Neural cell (in vitro differentiated cells): ENCODE data around the gene ASIC1.
A peak's percentile ranks its signal among the peaks of the same experiment; 100 is the strongest.

Source experiments
- EP300 ChIP-seq: fragments of 450-650 bp; conservative IDR thresholded peaks from 2 replicates; pipeline ENCODE4 v1.6.1; 2014; ENCODE audit warnings: antibody characterized with exemption, mild to moderate bottlenecking, moderate library complexity; ENCODE audit not compliant: poor library complexity, severe bottlenecking
- EZH2 ChIP-seq: fragments of 200-600, 300-800 bp; shearing (Covaris generic), sonication (generic); IDR thresholded peaks from 2 replicates; pipeline ENCODE4 v1.6.1; 2014; ENCODE audit warnings: antibody characterized with exemption, low read length, borderline replicate concordance, mild to moderate bottlenecking; ENCODE audit not compliant: insufficient read depth, poor library complexity, severe bottlenecking
- MXI1 ChIP-seq: fragments of 450-650 bp; conservative IDR thresholded peaks from 2 replicates; pipeline ENCODE4 v1.6.1; 2014; ENCODE audit warnings: antibody characterized with exemption, mild to moderate bottlenecking; ENCODE audit not compliant: poor library complexity, severe bottlenecking
- POLR2AphosphoS5 ChIP-seq: IDR thresholded peaks from 2 replicates; pipeline ENCODE4 v1.6.1; 2012
- RAD21 ChIP-seq: fragments of 450-650 bp; conservative IDR thresholded peaks from 2 replicates; pipeline ENCODE4 v1.6.1; 2014; ENCODE audit warnings: antibody characterized with exemption, mild to moderate bottlenecking, moderate library complexity
- REST ChIP-seq: IDR thresholded peaks from 2 replicates; pipeline ENCODE4 v1.6.1; 2012; ENCODE audit warnings: borderline replicate concordance
- SMC3 ChIP-seq: fragments of 450-650 bp; conservative IDR thresholded peaks from 2 replicates; pipeline ENCODE4 v1.6.1; 2014; ENCODE audit warnings: antibody characterized with exemption, mild to moderate bottlenecking, moderate library complexity; ENCODE audit not compliant: poor library complexity
- TAF1 ChIP-seq: IDR thresholded peaks from 2 replicates; pipeline ENCODE4 v1.6.1; 2012; ENCODE audit warnings: low read depth
- TF ChIP-seq, protein P1 (sequence below): fragments of 450-650 bp; IDR thresholded peaks from 2 replicates; pipeline ENCODE4 v1.5.1; 2014; ENCODE audit warnings: antibody characterized with exemption, mild to moderate bottlenecking, moderate library complexity; ENCODE audit not compliant: poor library complexity, severe bottlenecking

DNA sequence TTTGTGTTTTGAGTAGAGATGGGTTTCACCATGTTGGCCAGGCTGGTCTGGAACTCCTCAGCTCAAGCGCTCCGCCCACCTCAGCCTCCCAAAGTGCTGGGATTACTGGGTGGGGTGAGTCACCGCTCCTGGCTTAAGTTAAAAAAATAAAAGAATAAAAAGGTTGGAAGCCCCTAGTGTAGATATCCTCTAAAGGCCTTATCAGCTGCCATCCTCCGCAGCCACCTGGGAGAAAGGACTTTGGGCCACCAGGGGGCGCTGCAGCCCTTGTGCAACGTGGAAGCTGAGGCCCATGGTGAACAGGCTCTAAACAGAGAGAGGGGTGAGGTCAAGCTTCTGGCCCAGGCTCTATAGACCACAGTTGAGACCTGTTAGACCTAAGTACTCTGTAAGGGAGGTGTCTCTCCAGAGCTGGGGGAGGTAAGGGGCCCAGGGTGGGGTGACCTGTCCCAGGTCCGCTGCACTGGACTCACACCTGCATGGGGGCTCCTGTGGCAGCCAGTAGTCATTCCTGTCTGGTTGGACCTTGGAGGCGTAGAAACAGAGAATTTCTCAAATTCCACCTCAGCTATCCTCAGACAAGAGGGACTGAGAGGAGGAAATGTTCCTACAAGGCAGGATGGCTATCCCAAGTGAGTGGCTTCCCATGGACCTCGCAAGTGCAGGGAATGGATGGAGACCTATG, 18.1 kb upstream of the ASIC1 start:
- TF ChIP-seq EZH2 (no peak), POLR2AphosphoS5 (no peak), RAD21 (peak; percentile 38), SMC3 (peak; percentile 30), REST (no peak), EP300 (no peak), TAF1 (no peak), MXI1 (no peak)
- TF ChIP-seq, protein P1, sequence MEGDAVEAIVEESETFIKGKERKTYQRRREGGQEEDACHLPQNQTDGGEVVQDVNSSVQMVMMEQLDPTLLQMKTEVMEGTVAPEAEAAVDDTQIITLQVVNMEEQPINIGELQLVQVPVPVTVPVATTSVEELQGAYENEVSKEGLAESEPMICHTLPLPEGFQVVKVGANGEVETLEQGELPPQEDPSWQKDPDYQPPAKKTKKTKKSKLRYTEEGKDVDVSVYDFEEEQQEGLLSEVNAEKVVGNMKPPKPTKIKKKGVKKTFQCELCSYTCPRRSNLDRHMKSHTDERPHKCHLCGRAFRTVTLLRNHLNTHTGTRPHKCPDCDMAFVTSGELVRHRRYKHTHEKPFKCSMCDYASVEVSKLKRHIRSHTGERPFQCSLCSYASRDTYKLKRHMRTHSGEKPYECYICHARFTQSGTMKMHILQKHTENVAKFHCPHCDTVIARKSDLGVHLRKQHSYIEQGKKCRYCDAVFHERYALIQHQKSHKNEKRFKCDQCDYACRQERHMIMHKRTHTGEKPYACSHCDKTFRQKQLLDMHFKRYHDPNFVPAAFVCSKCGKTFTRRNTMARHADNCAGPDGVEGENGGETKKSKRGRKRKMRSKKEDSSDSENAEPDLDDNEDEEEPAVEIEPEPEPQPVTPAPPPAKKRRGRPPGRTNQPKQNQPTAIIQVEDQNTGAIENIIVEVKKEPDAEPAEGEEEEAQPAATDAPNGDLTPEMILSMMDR: peak; percentile 58
